Keratinocyte (primary cell): ENCODE measurements around the gene KRTAP11-1.

Source experiments
- CTCF ChIP-seq, 3 experiments: IDR thresholded peaks in 1 of 3; conservative IDR thresholded peaks in 1 of 3; optimal IDR thresholded peaks in 1 of 3; 2 replicates in 2 of 3; 3 replicates in 1 of 3; pipeline versions ENCODE3 to v1.5.1; 2011; ENCODE audit warnings: low read length in 3 of 3, mild to moderate bottlenecking in 3 of 3, moderate library complexity in 2 of 3, control low read depth in 1 of 3, inconsistent platforms in 1 of 3; ENCODE audit not compliant: insufficient read depth in 2 of 3; ENCODE audit errors: extremely low read depth in 1 of 3
- EZH2 ChIP-seq: IDR thresholded peaks from one replicate; pipeline ENCODE4 v1.6.1; 2012; ENCODE audit warnings: inconsistent platforms, mild to moderate bottlenecking, low read length, moderate library complexity

- TF ChIP-seq CTCF (optimal IDR thresholded peaks at IDR 0.05 in 1 of 3, IDR thresholded peaks at IDR 0.05 in 1 of 3, conservative IDR thresholded peaks at IDR 0.05 in 1 of 3; ENCODE audit: extremely low read depth in 1 of 3, insufficient read depth in 2 of 3, low read length in 3 of 3) (no peak), EZH2 (no peak)
Observed at GRCh38 chr21:30847627-30848500, 33.5 kb downstream of the KRTAP11-1 start.
